Trophoblast cell (in vitro differentiated cells and primary cell): ENCODE data around the gene ADPGK.

Experiments used
- DNase-seq, 2 donors: peaks; one replicate each; pipeline ENCODE4 v3.0.0-alpha.2; 2016
- H2AFZ ChIP-seq: 2 replicates; pipeline ENCODE4 v1.6.1; 2013; ENCODE audit warnings: low read length, moderate library complexity, mild to moderate bottlenecking; ENCODE audit not compliant: insufficient read depth, poor library complexity
- H2AK5ac ChIP-seq: 2 replicates; pipeline ENCODE4 v1.6.1; 2013; ENCODE audit warnings: mild to moderate bottlenecking, low read length
- H2BK120ac ChIP-seq: 2 replicates; pipeline ENCODE4 v1.6.1; 2013; ENCODE audit warnings: low read length, mild to moderate bottlenecking, moderate library complexity; ENCODE audit not compliant: insufficient read depth, poor library complexity
- H2BK12ac ChIP-seq: 2 replicates; pipeline ENCODE4 v1.6.1; 2013; ENCODE audit warnings: mild to moderate bottlenecking, low read length, moderate library complexity
- H2BK5ac ChIP-seq: 2 replicates; pipeline ENCODE4 v1.6.1; 2013; ENCODE audit warnings: low read length, low read depth, moderate library complexity, mild to moderate bottlenecking; ENCODE audit not compliant: poor library complexity
- H3K14ac ChIP-seq: 2 replicates; pipeline ENCODE4 v1.6.1; 2013; ENCODE audit warnings: mild to moderate bottlenecking, low read length
- H3K18ac ChIP-seq: 2 replicates; pipeline ENCODE4 v1.6.1; 2013; ENCODE audit warnings: mild to moderate bottlenecking, low read length
- H3K23ac ChIP-seq: 2 replicates; pipeline ENCODE4 v1.6.1; 2013; ENCODE audit warnings: low read length
- H3K27ac ChIP-seq: 2 replicates; pipeline ENCODE4 v1.5.1; 2013; ENCODE audit warnings: low read depth, mild to moderate bottlenecking, inconsistent platforms, low read length, moderate library complexity
- H3K27me3 ChIP-seq: 2 replicates; pipeline ENCODE4 v1.6.1; 2013; ENCODE audit warnings: inconsistent platforms, mild to moderate bottlenecking, low read length, moderate library complexity; ENCODE audit not compliant: insufficient read depth
- H3K36me3 ChIP-seq, 2 experiments: 1 replicate in 1 of 2; 2 replicates in 1 of 2; pipeline ENCODE4 v1.6.1; 2013; ENCODE audit warnings: low read length in 2 of 2, mild to moderate bottlenecking in 2 of 2, moderate library complexity in 1 of 2; ENCODE audit not compliant: insufficient read depth in 2 of 2, control insufficient read depth in 1 of 2
- H3K4ac ChIP-seq: 2 replicates; pipeline ENCODE4 v1.6.1; 2013; ENCODE audit warnings: low read depth, mild to moderate bottlenecking, low read length, moderate library complexity
- H3K4me1 ChIP-seq, 2 experiments: 1 replicate in 1 of 2; 2 replicates in 1 of 2; pipeline ENCODE4 v1.6.1; 2013; ENCODE audit warnings: low read length in 2 of 2, mild to moderate bottlenecking in 2 of 2, moderate library complexity in 1 of 2; ENCODE audit not compliant: insufficient read depth in 2 of 2, control insufficient read depth in 1 of 2
- H3K4me2 ChIP-seq: 2 replicates; pipeline ENCODE4 v1.6.1; 2013; ENCODE audit warnings: inconsistent platforms, mild to moderate bottlenecking, low read length, moderate library complexity
- H3K4me3 ChIP-seq: 2 replicates; pipeline ENCODE4 v1.5.1; 2013; ENCODE audit warnings: mild to moderate bottlenecking, low read depth, low read length, inconsistent platforms
- H3K79me1 ChIP-seq: one replicate; pipeline ENCODE4 v1.6.1; 2013; ENCODE audit warnings: low read length
- H3K79me2 ChIP-seq: 2 replicates; pipeline ENCODE4 v1.6.1; 2013; ENCODE audit warnings: low read length, mild to moderate bottlenecking; ENCODE audit not compliant: control insufficient read depth, insufficient read depth, poor library complexity
- H3K9ac ChIP-seq: 2 replicates; pipeline ENCODE4 v1.6.1; 2013; ENCODE audit warnings: mild to moderate bottlenecking, low read length
- H3K9me3 ChIP-seq: 2 replicates; pipeline ENCODE4 v1.6.1; 2013; ENCODE audit warnings: low read depth, mild to moderate bottlenecking, control low read depth, inconsistent platforms, low read length; ENCODE audit not compliant: insufficient read depth
- H4K12ac ChIP-seq: 2 replicates; pipeline ENCODE4 v1.6.1; 2013; ENCODE audit warnings: low read depth, mild to moderate bottlenecking, low read length, moderate library complexity
- H4K8ac ChIP-seq: 2 replicates; pipeline ENCODE4 v1.6.1; 2013; ENCODE audit warnings: low read depth, mild to moderate bottlenecking, low read length, moderate library complexity
- H4K91ac ChIP-seq: one replicate; pipeline ENCODE4 v1.6.1; 2013; ENCODE audit warnings: low read depth, mild to moderate bottlenecking, low read length, moderate library complexity
- WGBS: extraction: QIAGEN DNeasy Blood & Tissue Kit; methylation state at CpG from one replicate; pipeline ENCODE4 v1.1.7; 2013; ENCODE audit warnings: missing lambda C conversion rate; ENCODE audit not compliant: insufficient read length, insufficient coverage; ENCODE audit errors: extremely low coverage; 5-methylcytosine and 5-hydroxymethylcytosine counted together

The ADPGK gene

DNA sequence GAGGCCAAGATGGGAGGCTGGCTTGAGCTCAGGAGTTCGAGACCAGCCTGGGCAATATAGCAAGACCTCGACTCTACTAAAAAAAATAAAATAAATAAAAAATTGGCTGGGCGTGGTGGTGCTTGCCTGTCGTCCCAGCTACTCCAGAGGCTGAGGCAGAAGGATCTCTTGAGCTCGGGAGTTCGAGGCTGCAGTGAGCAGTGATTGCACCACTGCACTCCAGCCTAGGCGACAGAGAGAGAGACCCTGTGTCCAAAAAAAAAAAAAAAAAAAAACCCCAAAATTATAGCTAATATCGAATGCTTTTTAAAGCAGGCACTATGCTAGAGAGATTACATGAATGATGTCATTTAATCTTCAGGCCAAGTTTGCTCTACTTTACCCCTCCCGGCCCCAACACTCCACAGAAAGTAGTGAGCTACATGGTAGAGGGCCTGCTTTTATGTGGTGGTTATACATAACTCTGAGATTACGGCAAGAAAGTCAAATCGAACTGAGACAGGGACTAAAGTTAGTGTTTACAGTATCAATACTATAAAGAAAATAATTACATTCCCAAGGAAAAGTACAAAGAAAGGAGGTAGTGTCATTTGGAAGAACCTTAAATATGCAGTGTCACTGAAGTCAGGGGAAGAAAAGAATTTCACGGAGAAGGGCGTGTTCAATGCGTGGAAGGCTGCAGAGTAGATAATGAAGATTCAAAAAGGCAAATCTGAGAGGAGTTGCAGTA, 1.1 kb downstream of the ADPGK start:
- Histone ChIP-seq H3K4me3 (peak overlapping the region; percentile 97), H3K36me3 (peaks cover 3 to 4% of the 10 kb centered on the region in 2 experiments)
- no CpG with 5 or more reads among the region's 14 CpGs for WGBS

DNA sequence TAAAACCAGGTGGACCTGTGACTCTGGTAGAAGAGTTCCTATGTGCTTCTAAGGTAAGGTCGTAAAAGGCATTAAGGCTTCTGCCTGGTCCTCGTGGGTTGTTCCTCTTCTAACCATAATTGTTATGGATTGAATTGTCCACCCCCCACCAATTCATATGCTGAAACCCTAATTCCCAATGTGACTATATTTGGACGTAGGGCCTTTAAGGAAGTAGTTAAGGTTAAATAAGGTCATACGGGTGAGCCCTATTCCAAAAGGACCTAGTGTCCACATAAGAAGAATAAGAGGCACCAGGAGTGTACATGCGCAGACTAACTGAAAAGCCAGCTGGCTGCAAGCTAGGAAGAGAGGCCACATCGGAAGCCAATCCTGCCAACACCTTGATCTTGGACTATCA, 1.9 kb downstream of the ADPGK start:
- H3K14ac ChIP-seq, result no peak overlapping the region
- H4K91ac ChIP-seq, result no peak overlapping the region
- H3K27ac ChIP-seq, result no peak overlapping the region
- no peak overlapping the region for H2AFZ ChIP-seq
- H3K79me1 ChIP-seq, result peaks cover 8% of the 10 kb centered on the region
- no peak overlapping the region for H4K12ac ChIP-seq
- H2BK5ac ChIP-seq, result no peak overlapping the region
- no peak for DNase-seq
- H3K4me1 ChIP-seq, result peaks cover 2 to 6% of the 10 kb centered on the region in 2 experiments
- H3K18ac ChIP-seq, result no peak overlapping the region
- H3K9me3 ChIP-seq, result no peaks in the 10 kb centered on the region
- no peak overlapping the region for H3K23ac ChIP-seq
- H4K8ac ChIP-seq, result no peak overlapping the region
- H3K36me3 ChIP-seq, result peaks cover 3 to 4% of the 10 kb centered on the region in 2 experiments
- H2AK5ac ChIP-seq, result no peak overlapping the region
- no CpG with 5 or more reads among the region's 6 CpGs for WGBS
- H3K4me2 ChIP-seq, result no peak overlapping the region
- H3K79me2 ChIP-seq, result peaks cover 10% of the 10 kb centered on the region
- H3K4me3 ChIP-seq, result no peak overlapping the region
- no peak overlapping the region for H2BK120ac ChIP-seq
- no peak overlapping the region for H3K4ac ChIP-seq
- no peak overlapping the region for H2BK12ac ChIP-seq
- H3K27me3 ChIP-seq, result no peaks in the 10 kb centered on the region
- no peak overlapping the region for H3K9ac ChIP-seq

More for the DNA sequence above, 1.1 kb downstream of the ADPGK start:
- Histone ChIP-seq H4K8ac (peak overlapping the region; percentile 93), H3K9ac (peak overlapping the region; percentile 90), H3K27ac (no peak overlapping the region), H3K4me1 (peaks cover 2 to 6% of the 10 kb centered on the region in 2 experiments), H2BK120ac (no peak overlapping the region), H3K4ac (peak overlapping the region; percentile 65), H3K14ac (peak overlapping the region; percentile 82), H2AFZ (peak overlapping the region; percentile 80), H3K23ac (no peak overlapping the region), H3K27me3 (no peaks in the 10 kb centered on the region), H3K9me3 (no peaks in the 10 kb centered on the region), H3K79me2 (peaks cover 10% of the 10 kb centered on the region), H4K12ac (no peak overlapping the region), H2AK5ac (no peak overlapping the region), H3K4me2 (peak overlapping the region; percentile 79), H2BK5ac (no peak overlapping the region), H2BK12ac (no peak overlapping the region), H3K18ac (no peak overlapping the region), H4K91ac (no peak overlapping the region), H3K79me1 (peaks cover 8% of the 10 kb centered on the region)
- DNase-seq, result no peak

DNA sequence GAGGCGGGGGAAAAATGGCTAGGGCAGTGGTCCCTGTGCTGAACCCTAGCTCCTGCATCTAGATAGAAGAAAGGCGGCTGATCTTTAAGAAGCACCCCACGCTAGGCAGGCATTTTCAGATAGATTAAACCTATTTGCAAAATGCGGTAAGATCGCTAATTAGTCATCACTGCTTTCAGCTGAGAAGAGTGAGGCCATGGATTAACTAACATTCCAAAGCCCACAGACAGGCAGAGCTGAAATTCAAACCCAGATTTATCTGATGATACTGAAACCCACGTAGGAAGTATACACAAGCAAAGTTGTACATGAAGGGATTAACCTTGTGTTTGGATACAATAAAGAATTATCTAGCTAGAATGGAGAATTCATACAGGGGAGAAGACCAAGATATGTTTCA, 4.8 kb downstream of the ADPGK start:
- peaks cover 8% of the 10 kb centered on the region for H3K79me2 ChIP-seq
- H2AK5ac ChIP-seq, result no peak overlapping the region
- H3K23ac ChIP-seq, result no peak overlapping the region
- no peak overlapping the region for H2BK120ac ChIP-seq
- H3K9me3 ChIP-seq, result no peaks in the 10 kb centered on the region
- no peak overlapping the region for H4K12ac ChIP-seq
- H3K18ac ChIP-seq, result no peak overlapping the region
- no peak overlapping the region for H2BK12ac ChIP-seq
- H3K79me1 ChIP-seq, result peaks cover 5% of the 10 kb centered on the region
- H3K4ac ChIP-seq, result no peak overlapping the region
- DNase-seq, result no peak
- H3K14ac ChIP-seq, result no peak overlapping the region
- no CpG with 5 or more reads among the region's 6 CpGs for WGBS
- H3K4me1 ChIP-seq, result peaks cover 2 to 6% of the 10 kb centered on the region in 2 experiments
- H3K4me3 ChIP-seq, result no peak overlapping the region
- H3K9ac ChIP-seq, result no peak overlapping the region
- H2AFZ ChIP-seq, result no peak overlapping the region
- H4K91ac ChIP-seq, result no peak overlapping the region
- no peak overlapping the region for H3K27ac ChIP-seq
- no peaks in the 10 kb centered on the region for H3K27me3 ChIP-seq
- H3K36me3 ChIP-seq, result peaks cover 9 to 15% of the 10 kb centered on the region in 2 experiments
- no peak overlapping the region for H4K8ac ChIP-seq
- H2BK5ac ChIP-seq, result no peak overlapping the region
- H3K4me2 ChIP-seq, result no peak overlapping the region

DNA sequence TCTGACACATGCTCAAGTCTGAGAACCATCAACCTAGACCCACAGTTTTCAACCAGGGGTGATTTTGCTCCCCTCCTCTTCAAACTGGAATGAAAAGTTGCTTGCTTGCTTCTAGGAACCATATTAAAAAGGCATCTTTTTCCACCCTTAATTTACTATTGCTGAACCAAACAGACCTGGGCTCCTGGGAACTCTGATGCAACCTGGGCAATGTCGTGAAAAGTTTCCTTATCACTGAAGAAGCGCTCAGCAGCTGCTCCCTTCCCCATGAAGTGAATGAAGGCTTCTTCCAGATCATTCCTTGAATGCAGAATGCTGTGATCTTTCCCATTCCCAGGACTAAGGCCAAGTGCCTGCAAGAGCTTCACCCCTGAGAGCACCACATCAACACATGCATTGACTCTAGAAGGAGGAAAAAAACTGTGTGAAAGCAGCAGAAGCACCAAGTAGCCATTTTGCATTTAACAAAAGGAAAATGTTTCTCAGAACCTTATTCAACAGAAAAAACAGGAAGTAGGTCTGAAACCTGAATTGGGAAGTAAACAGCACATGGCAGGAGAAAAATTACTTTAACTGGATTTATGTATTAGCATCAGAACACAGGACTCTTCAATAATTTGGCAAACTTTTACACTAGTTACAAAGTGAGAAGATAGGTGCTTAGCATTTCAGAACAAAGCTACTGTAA, 8.7 kb downstream of the ADPGK start:
- H3K14ac ChIP-seq, result no peak overlapping the region
- peak overlapping the region; percentile 44 for H3K18ac ChIP-seq
- peaks cover 7 to 18% of the 10 kb centered on the region in 2 experiments for H3K36me3 ChIP-seq
- no peaks in the 10 kb centered on the region for H3K79me1 ChIP-seq
- no peak overlapping the region for H3K27ac ChIP-seq
- DNase-seq, result peak in 1 of 2 donors; percentile 3
- H2BK120ac ChIP-seq, result no peak overlapping the region
- WGBS, result no CpG with 5 or more reads among the region's 2 CpGs
- H2BK5ac ChIP-seq, result no peak overlapping the region
- no peak overlapping the region for H3K4ac ChIP-seq
- no peak overlapping the region for H4K12ac ChIP-seq
- no peaks in the 10 kb centered on the region for H3K27me3 ChIP-seq
- no peaks in the 10 kb centered on the region for H3K4me1 ChIP-seq
- no peak overlapping the region for H2AK5ac ChIP-seq
- H4K8ac ChIP-seq, result peak overlapping the region; percentile 38
- H3K4me3 ChIP-seq, result no peak overlapping the region
- no peak overlapping the region for H3K9ac ChIP-seq
- no peak overlapping the region for H3K4me2 ChIP-seq
- no peak overlapping the region for H2AFZ ChIP-seq
- no peak overlapping the region for H4K91ac ChIP-seq
- no peak overlapping the region for H3K23ac ChIP-seq
- H3K9me3 ChIP-seq, result no peaks in the 10 kb centered on the region
- H3K79me2 ChIP-seq, result no peaks in the 10 kb centered on the region
- no peak overlapping the region for H2BK12ac ChIP-seq
